GM21825 (cell line): ENCODE measurements around the gene POLE2.
"Not testable (repeated sequence)": the region's sequence is repeated elsewhere in the genome, so short reads cannot be mapped to it uniquely, and the experiment has no call there.

Experiments used
- ATAC-seq: cut with Tn5 transposase; IDR thresholded peaks from one replicate; pipeline ENCODE4 v1.9.1; 2021; ENCODE audit warnings: mild to moderate bottlenecking, moderate library complexity; ENCODE audit not compliant: unreplicated experiment

The POLE2 gene

DNA sequence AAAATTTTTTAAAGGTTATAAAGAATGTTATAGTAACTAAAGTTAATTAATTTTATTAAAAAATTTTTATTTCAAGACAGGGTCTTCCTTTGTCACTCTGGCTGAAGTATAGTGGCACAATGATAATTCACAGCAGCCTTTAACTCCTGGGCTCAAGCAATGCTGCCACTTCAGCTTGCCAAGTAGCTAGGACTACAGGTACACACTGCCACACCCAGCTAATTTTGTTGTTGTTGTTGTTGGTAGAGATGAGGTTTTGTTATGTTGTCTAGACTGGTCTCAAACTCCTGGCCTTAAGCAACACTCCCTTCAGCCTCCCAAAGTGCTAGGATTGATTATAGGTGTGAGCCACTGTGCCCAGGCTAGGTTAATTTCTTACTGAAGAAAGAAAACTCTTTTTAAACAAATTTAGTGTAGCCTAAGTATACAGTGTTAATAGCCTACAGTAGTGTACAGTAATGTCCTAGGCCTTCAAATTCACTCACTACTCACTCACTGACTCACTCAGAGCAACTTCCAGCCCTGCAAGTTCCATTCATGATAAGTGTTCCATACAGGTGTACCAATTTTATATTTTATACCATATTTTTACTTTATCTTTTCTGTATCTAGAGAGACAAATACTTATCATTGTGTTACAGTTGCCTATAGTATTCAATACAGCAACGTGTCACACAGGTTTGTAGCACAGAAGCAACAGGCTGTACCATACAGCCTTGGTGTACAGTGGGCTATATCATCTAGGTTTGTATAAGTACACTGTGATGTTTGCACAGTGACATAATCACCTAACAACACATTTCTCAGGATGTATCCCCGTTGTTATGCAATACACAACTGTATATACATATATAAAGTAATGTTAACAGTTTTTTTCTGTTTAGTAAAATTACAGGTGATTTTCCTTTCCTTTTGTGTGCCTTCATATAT lies 28.2 kb downstream of the POLE2 start:
- no peak for ATAC-seq

- ATAC-seq = not testable (repeated sequence)
These were observed 30.5 kb downstream of the POLE2 start for GRCh38 chr14:49657500-49657899.

- no peak for ATAC-seq
These were observed 33.5 kb downstream of the POLE2 start for GRCh38 chr14:49654511-49654910.

- ATAC-seq = no peak
These were observed 34.5 kb downstream of the POLE2 start for GRCh38 chr14:49653508-49653907.

DNA sequence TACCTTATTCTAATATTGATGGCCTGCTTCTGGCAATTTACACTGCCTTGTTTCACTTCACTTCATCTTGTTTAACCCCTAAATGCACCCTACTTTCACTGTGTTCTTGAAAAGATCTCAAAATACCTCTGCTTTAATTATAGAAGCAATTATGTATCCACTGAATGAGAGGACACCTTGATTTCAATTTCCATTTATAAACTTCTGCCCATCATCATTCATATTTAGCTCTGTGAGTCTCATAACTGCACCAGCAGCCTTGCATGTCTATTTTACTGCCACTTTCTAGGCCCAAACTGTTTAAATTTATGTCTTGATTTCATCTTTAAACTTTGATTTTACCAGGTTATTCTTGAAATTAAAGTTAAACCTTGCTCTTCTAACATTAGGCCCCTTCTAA lies 45.9 kb downstream of the POLE2 start:
- no peak for ATAC-seq

DNA sequence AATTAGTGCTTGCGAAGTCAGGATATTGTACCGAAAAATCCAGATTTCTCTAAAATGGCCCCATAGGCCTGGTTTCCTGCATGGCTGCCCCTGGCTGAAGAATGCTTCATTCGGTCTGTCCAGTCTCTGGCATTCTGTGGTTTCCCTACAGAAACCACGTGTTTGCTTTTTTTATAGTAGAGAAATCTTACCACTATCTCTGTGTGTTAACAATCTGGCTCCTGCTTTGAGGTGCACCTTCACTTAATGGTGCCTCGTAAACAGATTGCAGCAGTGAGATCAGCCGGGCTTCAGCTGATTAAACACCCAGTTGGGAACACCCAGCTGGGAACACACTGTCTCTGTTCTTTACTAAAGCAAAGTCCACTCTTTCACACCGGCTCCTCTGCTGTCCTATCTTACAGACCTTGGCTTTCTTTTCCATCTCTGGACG lies 46.3 kb downstream of the POLE2 start:
- no peak for ATAC-seq

DNA sequence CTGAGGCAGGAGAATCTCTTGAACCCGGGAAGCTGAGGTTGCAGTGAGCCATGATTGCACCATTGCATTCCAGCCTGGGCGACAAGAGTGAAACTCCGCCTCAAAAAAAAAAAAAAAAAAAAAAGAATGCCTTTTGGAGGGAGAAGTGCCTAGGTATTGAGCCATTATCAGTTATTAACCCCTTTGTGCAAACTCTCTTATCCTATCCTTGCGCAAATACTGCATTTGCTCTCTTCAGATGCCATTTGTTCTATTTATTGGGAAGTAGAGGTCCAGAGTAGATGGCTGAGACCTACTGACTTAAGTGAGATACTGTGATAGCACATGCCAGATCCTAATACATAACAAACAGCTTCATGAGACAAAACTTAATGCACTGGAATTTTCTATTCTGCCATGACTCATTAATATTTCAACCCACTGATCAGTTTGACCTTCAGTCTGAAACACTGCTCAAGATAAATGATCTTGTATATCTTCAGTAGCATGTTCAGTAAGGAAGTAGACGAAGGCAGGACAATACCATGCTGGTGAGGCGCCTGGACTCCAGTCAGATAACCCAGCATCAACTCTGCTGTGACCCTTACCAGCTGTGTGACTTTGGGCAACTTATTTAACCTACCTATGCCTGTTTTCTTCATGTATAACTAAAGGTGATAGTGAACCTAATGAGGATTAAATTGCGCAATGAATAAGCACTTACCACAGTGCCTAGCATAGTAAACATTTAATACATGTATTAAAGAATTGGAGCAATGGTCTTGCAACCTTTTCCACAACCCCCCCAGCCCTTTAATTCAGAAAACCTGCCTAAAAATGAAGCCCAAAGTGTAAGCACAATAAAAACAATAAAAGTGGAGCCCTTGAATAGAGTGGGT lies 47.2 kb downstream of the POLE2 start:
- no peak for ATAC-seq

DNA sequence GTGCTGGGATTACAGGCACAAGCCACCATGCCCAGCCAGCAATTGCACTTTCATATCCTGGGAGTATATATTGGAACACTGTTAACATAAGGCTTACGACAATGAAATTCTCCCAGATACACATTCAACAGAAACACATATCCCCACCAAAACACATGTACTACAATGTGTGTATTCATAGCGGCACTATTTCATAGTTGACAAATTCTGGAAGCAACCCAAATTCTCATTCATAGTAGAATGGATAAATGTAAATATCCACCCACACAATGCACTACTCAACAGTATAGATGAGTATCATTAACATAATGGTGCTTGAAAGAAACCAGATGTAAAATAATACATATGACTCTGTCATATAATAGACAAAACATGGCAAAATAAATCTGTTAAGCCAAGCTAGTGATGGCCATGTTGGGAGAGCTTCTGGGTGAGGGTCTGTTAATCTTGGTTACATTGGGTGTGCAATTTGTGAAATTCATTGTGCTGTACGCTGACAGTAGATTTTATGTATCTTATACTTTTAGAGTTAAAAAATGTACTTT lies 50.4 kb downstream of the POLE2 start:
- no peak for ATAC-seq

GRCh38 chr14:49636866-49637265 lies 51.1 kb downstream of the POLE2 start:
- ATAC-seq = no peak

GRCh38 chr14:49634547-49635334 lies 53.3 kb downstream of the POLE2 start, which contains the start of gene DNAAF2:
DNAAF2 (minus strand) TSS chr14:49635244; CDS start chr14:49635149, 95 bp downstream.
- peak; percentile 28 for ATAC-seq

DNA sequence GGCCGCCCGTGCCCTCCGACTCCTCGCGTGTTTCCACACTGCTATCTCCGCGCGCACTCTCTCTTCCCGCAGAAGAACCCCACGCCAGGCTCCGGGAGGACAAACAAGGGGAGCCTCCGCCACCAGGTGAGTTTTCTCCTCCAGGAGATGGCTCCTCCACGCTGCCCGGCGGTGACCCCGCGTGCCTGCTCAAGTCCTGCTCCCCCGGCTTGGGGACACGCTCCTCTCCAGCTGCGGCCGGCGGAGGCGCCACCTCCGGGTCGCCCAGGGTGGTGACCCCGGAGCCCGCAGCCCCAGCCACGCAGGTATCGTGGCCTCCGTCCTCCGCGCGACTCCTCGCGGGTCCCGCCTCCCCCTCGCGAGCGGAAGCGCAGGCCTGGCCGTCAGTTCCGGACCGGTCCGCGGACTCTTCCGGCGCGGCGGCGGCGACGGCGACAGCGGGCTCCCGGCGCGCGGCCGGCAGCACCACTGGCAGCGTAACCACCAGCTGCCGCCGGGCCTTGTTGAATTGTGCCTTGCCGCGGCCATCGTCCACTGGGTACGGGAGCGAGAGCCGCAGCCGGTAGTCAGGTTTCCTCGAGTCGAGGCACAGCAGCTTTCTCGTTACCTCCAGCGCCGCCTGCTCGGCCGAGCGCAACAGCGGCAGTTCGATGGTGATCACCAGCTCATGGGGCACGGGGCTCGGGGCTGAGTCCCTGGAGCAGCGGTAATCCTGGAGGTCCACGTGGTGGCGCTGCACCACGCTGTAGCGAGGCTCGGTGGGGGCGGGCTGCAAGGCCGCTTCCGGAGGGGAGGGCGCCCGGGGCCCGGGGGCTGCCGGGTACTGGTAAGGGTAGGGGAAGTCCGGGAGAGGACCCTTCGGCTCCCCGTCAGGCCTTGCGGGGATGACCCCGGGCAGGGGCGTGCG lies 54.1 kb downstream of the POLE2 start:
- ATAC-seq = peak; percentile 78

DNA sequence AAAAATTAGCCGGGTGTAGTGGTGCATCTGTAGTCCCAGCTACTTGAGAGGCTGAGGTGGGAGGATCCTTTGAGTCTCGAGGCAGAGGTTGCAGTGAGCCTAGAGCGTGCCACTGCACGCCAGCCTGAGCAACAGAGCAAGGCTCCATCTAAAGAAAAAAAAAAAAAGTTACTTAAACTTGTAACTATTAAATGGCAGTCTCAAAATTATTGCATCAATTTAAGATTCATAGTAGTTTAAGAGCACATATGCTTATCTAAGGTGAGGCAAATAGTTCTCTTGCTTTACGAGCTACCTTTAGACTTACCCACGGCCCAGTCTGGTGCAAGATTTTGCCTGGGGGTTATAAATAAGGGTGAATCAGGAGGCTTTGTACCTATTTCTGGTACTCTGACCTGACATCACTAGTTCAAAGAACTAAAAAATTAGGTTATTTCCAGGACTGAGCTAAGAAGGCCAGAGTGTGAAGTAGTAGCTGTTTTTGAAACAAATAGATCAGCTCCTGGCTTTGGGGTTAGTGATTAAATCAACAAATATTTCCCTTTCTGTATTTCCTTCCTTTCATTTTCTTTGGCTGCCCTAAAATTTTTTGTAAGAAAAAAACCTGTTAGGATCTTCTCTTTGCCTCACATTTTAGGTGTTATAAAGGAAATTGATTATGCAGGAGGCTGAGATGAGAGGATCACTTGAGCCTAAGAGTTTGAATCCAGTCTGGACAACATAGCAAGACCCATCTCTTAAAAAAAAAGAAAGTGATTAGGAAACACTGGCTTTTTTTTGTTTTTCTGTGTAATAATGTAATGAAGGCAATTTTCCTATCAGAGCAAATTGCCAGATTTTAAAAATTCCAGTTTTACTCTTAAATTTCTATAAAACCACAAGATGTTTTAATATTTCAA lies 63.8 kb downstream of the POLE2 start:
- no peak for ATAC-seq

DNA sequence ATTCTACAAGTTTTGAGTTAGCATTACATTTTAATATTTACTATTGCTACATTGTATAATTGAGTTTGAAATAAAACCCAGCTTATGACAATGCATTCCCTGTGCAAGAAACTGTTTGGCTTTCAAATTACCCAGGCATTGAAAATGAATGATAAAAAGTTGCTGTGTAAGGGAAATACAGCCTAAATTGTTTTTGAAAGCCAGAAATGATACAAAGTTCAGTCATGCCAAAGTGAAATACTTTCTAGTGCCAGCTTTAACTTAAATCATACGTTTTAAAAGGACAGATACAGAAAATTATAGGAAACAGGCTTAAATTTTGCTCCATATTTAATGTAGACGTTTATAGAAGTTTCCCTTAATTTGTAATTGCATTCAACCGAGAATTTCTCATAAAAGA lies 64.6 kb downstream of the POLE2 start:
- ATAC-seq = no peak

DNA sequence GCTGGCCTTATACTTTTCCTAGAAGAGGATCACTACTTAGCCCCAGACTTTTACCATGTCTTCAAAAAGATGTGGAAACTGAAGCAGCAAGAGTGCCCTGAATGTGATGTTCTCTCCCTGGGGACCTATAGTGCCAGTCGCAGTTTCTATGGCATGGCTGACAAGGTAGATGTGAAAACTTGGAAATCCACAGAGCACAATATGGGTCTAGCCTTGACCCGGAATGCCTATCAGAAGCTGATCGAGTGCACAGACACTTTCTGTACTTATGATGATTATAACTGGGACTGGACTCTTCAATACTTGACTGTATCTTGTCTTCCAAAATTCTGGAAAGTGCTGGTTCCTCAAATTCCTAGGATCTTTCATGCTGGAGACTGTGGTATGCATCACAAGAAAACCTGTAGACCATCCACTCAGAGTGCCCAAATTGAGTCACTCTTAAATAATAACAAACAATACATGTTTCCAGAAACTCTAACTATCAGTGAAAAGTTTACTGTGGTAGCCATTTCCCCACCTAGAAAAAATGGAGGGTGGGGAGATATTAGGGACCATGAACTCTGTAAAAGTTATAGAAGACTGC lies 65.9 kb downstream of the POLE2 start:
- no peak for ATAC-seq

GRCh38 chr14:49621114-49621881 lies 66.7 kb downstream of the POLE2 start:
- peak; percentile 30 for ATAC-seq

DNA sequence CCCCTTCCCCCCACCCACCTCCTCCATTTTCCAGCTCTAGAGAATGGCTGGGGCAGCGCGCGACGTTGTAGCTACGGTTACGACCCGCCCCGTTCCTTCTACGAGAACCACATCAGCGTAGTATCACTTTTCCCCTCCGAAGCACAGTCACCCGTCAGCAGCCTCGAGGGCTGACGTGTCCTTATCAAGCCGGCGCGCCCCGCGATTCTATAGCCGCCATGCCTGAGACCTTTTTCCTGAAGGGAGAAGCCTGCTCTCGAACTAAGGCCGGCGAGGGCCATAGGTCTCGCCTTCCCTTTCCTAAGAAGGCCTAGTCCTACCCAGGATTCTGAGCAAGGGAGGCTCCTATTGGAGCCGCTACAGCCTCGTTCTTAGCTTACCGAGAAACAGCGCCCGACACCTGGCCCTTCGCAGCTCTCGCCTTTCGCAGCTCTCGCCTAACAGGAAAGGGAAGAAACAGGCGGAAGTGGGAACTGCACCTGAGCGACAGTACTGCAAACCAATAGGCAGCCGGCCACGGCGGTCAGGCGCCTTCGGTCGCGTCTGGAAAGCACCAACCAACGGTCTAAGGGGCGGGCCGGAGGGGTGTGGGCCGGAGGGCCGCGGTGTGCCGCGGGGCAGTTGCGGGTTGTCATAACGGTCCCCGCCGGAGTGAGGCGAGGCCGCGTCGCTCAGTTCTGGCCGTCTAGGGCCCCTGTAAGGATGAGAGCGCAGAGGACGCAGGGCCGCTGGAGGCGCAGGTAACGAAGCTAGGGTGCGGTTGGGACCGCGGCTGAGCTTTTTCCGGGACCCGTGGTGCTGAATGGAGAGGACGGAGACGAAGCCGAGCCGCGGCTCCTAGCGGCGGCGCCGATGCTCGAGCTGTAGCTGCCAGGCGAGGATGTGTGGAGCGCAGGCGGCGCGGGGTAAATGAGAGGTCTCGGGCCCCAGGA lies 67.6 kb downstream of the POLE2 start, which contains the start of the genes MGAT2 and RPL36AL:
Gene MGAT2, plus strand, starts transcription at position 618 of the 932 bp plus-strand sequence. CDS start 470 bp downstream, outside the sequence.
Gene RPL36AL, minus strand, starts transcription at position 445 of the 932 bp plus-strand sequence. CDS start 1,522 bp downstream, outside the sequence.
- ATAC-seq = peak; percentile 93
